Non-pigmented ciliary epithelial cell (primary cell): ENCODE measurements around the gene TMEM120B.
"Not testable (repeated sequence)": the region's sequence is repeated elsewhere in the genome, so short reads cannot be mapped to it uniquely, and the experiment has no call there.

Experiments
- DNase-seq: peaks from one replicate; pipeline ENCODE4 v3.0.0-alpha.2; 2010; ENCODE audit warnings: low read depth

TMEM120B gene

DNA sequence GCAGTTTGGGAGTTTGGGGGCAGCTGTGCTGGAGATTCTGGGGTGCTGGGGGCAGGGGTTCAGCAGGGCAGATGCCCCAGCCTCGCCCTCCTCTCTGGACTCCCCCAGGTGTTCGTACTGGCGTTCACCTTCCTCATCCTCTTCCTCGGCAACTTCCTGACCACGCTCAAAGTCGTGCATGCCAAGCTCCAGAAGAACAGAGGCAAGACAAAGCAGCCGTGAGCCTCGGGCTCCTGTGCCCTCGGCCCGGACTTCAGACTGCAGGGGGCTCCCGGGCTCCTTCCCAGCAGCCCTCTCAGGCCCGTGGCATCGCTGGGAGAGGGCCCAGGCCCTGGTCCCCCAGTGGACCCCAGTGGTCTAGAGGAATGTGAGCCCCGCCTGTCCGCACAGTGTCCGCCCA lies 62.9 kb downstream of the TMEM120B start:
- no peak for DNase-seq

DNA sequence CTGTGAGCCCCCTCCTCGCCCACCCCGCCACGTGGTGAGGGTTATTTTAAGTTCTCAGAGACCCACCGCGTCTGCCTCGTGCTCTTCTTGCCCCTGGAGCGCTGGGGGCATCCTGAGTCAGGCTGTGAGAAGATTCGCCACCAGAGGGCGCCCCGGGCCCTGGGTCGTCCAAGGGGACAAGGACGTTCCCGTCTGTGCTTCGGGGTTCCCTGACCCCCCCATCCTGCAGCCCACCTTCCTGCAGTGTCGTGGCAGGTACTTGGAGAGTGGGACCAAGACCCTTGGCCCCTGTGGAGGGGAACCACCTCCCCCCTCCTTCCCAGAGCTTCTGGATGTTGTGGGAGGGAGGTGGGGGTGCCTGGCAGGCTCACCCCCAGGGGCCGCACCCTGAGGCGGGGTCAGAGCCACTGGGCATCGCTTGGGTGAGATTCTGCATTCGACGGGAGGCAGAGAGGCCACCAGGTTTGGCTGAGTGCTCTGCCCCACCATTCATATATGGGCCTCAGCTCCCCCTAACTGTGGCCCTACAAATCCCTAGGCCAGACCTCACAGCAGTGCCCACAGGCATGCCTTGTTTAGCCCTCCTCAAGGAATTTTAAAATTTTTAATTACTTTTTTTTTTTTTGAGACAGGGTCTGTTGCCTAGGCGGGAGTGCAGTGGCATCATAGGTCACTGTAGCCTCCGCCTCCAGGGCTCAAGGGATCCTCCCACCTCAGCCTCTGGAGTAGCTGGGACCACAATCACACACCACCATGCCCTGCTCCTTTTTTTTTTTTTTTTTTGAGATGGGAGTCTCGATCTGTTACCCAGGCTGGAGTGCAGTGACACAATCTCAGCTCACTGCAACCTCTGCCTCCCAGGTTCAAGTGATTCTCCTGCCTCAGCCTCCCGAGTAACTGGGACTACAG lies 63.9 kb downstream of the TMEM120B start:
- DNase-seq = no peak

DNA sequence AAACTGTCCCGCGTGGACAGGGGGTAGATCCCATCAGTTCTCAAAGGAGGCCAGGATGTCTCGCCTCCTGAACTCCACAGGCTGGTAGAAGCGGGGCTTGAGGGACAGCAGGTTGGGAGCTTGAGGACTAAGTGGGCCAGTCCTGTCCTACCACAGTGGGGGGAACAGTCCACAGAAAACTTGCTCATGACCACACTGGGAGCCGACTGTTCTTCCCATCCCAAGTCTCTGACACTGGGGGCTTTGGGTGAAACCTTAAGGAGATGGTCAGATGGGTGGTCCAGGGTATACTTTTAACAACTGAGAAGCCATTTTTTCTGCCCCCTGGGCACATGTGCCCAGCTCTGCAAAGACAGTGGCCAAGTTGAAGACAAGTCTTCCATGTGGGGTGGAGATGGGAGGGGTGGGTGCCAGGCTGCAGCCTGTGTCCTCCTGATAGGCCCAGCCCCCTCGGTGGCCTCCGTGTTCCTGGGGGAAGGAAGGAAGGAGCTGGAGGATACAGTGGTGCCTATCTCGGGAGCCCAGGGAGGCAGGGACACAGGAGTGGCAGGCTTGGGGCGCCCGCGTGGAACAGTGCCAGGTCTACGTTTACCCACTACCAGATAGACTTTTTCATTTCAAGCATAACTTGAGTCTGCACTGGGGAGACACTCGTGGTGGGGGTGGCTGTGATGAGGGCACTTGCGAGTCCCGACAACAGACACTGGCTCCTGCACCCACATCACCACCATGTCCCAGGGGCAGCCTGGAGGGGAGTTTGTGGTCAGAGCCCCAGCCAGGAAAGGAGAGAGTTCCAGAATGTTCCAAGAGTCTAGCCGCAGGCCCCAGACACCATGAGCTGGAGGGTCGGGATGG lies 66.2 kb downstream of the TMEM120B start:
- no peak for DNase-seq

DNA sequence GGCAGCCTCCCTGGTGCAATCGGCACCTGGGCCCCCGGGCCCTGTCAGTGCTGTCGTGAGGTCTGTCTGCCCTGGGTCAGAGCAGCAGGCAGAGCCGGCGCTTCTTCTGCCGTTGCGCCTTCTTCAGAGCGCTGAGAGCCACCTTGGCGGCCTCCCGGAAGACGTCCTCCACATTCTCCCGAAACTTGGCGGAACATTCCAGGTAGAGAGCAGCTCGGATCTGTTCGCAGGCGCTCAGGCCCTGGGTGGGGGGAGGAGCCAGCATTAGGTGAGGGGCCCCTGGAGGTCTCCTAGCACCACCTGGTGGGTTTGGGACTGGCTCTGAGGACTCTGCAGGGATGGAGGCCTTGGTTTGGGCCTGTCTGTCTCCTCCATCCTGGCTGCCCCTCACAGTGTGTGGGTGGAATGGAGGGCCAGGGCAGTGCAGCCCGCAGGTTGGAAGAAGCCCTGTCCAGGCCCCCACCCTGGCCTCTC lies 66.9 kb downstream of the TMEM120B start:
- DNase-seq = no peak

DNA sequence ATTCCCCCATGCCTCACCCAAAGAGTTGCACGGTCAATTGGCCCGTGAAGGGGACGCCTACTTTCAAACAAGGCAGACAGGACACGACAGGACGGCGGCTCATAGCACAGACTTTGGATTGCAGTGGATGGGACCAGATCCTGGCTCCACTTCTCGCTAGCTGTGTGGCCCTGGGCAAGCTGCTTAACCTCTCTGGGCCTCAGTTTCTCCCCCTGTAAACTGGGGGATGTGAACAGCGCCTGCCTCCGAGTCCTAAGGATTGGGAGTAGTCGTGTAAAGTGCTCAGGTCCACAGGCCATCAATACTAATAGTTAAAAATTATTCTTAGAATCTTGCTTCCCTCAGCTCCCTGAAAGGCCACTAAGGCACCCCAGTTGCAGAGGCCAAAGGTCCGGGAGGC lies 67.9 kb downstream of the TMEM120B start:
- no peak for DNase-seq

DNA sequence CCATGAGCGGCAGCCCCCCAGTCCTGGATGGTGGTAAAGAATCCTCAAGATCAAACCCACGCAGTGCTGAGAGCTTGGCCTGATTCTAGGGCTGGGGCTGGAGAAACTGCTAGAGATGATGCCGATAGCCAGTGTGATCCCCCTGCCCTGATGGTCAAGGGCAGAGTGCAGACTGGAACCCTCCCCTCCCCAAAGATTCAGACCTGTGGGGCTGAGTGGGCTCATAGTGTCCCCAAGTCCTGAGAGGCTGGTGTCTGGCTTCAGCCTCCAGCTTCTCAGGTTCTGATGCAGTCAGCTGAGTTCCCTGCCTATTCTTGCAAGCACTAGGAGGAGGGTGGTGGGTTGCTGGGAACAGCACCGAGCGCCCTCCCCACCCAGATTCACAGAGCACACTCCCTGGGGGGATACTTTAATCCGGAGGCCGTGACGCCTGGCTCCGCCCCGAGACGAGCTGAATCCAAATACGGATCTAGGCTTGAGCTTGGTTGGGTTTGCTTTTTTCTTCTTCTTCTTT lies 69.0 kb downstream of the TMEM120B start:
- no peak for DNase-seq

- DNase-seq = no peak
These were observed 69.7 kb downstream of the TMEM120B start for GRCh38 chr12:121781998-121782979.

DNA sequence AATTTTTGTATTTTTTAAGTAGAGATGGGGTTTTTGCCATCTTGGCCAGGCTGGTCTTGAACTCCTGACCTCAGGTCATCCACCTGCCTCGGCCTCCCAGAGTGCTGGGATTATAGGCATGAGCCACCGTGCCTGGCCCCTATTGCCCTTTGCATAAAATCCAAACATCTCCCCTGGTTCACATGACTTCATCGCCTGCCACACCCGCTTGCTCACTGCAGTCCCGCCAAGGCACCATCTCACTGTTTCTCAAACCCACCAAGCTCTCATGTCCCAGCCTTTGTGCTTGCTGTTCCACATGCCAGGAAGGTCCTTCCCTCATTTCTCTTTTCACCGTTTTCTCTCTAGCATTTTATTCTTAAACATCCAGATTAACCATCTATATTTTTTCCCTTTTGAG lies 71.2 kb downstream of the TMEM120B start:
- DNase-seq = no peak

GRCh38 chr12:121784460-121784859 lies 71.9 kb downstream of the TMEM120B start:
- no peak for DNase-seq

GRCh38 chr12:121786440-121786825 lies 73.9 kb downstream of the TMEM120B start:
- no peak for DNase-seq

- DNase-seq = no peak
These were observed 74.8 kb downstream of the TMEM120B start for GRCh38 chr12:121787063-121788025.

DNA sequence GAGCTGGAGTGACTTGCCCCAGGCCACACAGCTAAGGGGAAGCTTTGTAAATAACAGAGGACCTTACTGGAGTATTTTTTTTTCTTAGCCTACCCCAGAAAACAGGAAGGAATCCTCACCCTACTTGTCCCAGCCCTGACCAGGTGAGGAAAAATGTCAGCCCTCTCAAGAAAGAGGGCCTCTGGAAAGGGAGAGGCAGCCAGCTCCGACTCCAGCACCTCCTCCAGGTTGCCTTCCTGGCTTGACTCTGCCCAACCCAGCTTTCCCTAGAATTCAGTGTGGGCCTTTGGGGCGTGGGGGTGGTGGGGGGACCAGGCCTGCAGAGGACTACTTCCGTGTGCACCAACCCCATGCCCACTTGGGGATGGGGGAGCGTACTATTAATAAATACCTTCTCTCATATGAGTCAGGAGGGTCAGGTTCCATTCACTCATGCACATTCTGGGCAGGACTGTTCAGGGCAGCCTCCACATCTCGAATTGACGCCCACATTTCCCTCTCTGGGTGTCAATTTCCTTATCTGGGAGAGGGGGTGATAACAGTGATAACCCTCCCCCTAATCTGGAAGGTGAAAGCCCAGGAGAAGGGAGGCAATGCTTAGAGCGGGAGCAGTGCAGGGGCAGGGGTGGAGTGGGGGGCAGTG lies 75.7 kb downstream of the TMEM120B start:
- no peak for DNase-seq

GRCh38 chr12:121789233-121789781 lies 76.8 kb downstream of the TMEM120B start:
- DNase-seq = no peak

- DNase-seq = no peak
These were observed 77.5 kb downstream of the TMEM120B start for GRCh38 chr12:121789800-121790728.

DNA sequence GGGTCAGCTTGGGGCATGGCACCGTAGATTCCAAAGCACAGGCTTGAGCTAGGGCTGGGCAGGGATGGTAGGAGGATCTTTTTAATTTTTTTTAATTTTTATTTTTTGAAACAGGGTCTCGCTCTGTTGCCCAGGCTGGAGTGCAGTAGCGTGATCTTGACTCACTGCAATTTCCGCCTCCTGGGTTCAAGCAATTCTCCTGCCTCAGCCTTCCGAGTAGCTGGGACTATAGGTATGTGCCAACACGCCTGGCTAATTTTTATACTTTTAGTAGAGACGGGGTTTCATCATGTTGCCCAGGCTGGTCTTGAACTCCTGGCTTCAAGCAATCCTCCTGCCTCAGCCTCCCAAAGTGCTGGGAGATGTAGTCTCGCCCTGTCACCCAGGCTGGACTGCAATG lies 78.2 kb downstream of the TMEM120B start:
- not testable (repeated sequence) for DNase-seq

DNA sequence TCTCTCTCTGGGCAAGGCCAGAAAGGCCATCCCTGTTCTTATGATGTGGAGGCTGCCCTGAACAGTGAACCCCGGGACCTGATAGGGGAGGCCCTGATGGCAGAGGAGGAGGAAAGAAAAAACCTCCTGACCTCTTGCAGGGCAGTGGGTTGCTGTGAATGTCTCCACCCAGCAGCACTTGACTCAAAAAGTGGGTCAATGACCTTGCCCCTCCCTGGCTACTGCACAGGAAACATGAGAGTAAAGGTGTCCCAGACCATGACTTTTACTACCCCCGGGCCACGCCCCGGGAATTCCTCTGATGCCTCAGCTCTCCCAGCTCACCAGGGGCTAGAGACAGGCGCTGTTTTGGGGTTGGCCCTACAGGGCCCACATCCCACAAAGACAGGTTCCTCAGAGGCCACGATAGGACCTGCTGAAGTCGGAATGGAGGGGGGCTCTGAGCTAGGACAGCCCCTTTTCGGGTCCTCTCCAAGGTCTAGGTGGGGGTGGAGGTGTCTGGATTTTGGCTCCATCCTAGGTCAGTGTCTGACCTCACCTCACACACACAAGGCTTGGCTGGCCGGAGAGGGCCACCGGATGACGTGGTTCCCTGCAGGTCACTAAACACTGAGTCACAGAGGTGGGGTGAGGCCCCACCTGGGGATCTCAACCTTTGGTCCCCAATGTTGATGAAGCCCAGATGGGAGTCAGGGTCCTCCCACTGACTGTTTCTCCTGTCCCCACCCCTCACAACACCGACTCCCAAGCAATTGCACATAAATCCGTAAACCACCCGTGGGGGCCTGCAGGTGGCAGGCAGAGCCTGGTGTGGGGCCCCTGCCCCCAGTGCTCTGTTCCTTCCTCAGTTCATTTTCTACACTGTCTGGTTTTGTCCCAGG lies 79.4 kb downstream of the TMEM120B start:
- no peak for DNase-seq
